OCI-LY1 (cell line): ENCODE results near the gene GAD1.

ENCODE experiments used
- CTCF ChIP-seq: fragments of 200-600 bp; sonication (generic), shearing (Covaris generic); IDR thresholded peaks from 2 replicates; pipeline ENCODE4 v1.5.1; 2017; ENCODE audit warnings: mild to moderate bottlenecking, antibody characterized with exemption, low read length, moderate library complexity, mixed read lengths
- EZH2 ChIP-seq: fragments of 200-600 bp; sonication (generic), shearing (Covaris generic); IDR thresholded peaks from 2 replicates; pipeline ENCODE4 v1.8.0; 2017; ENCODE audit warnings: borderline replicate concordance, mixed run types, mild to moderate bottlenecking, antibody characterized with exemption, low read length, moderate library complexity, mixed read lengths

DNA sequence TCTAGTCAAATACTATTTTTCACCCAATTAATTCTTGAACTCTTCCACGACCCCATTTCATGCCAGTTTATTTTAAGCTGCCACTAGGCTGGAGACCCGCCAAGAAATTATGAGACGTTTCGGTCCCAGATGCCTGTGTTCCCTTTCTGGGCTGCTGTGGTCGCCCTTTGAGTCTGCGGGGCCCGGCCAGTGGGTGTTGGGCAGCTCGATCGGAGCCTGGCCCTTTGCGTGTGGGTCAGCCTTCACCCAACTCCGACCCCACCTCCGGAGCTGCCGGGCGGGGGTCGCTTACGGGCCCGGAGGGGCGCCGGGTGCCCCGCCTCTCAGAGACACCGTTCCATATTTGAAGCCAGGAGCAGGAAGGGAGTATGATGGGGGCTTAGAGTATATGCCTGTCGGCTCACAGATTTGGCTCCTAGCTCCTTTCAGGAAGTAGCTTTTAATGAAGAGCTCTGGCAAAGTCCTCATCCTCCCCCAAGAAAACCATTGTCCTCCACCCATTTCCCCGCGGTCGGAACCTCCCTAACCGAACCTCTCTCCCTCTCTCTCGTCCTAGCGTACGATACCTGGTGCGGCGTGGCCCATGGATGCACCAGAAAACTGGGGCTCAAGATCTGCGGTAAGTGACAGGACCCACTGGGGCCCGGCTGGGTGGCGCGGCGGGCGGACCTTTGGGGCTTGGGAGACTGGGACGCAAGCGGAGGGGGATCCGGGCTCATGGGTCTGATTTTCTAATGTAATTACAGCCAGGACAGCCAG, 5.0 kb downstream of the GAD1 start:
- TF ChIP-seq CTCF: no peak
- TF ChIP-seq EZH2: no peak
